Neural crest cell (in vitro differentiated cells): ENCODE data around the gene RNF144A. TPM values are rescaled to one million over a fixed set of nuclear protein-coding genes. Genes with fewer than 3 reads are reported as not detected.

Experiments used
- DNase-seq: peaks from one replicate; pipeline ENCODE4 v3.0.0; 2021; ENCODE audit warnings: low read depth, mixed read lengths, low spot score
- H3K27ac Mint-ChIP-seq: one replicate; pipeline ENCODE4 v1.8.0; 2021; ENCODE audit warnings: mild to moderate bottlenecking, mixed read lengths; ENCODE audit not compliant: unreplicated experiment
- H3K27me3 Mint-ChIP-seq: 2 replicates; pipeline ENCODE4 v1.8.0; 2021; ENCODE audit warnings: low read depth, mild to moderate bottlenecking, mixed read lengths
- H3K36me3 Mint-ChIP-seq: 2 replicates; pipeline ENCODE4 v1.8.0; 2021; ENCODE audit warnings: low read depth, mild to moderate bottlenecking, mixed read lengths
- H3K4me1 Mint-ChIP-seq: 2 replicates; pipeline ENCODE4 v1.8.0; 2021; ENCODE audit warnings: mixed read lengths
- H3K4me3 Mint-ChIP-seq: one replicate; pipeline ENCODE4 v1.8.0; 2021; ENCODE audit warnings: mild to moderate bottlenecking, mixed read lengths
- H3K9me3 Mint-ChIP-seq: 2 replicates; pipeline ENCODE4 v1.8.0; 2021; ENCODE audit warnings: mixed read lengths
- total RNA-seq: library from RNA; stranded (reverse); gene quantifications from 2 replicates; pipeline ENCODE4 v1.2.1, GENCODE V29; 2021
- TF ChIP-seq, protein P1 (sequence below): fragments of 200-600 bp; sonication (generic); conservative IDR thresholded peaks from 2 replicates; pipeline ENCODE4 v1.5.0; 2021; ENCODE audit warnings: antibody characterized with exemption, mild to moderate bottlenecking

Gene RNF144A
- total RNA-seq, 1 donor from 2014 or later, result 49.6 TPM

- Mint-ChIP-seq H3K36me3 (peaks cover 33% of the 10 kb centered on the region), H3K4me3 (no peak overlapping the region), H3K9me3 (peaks cover 5% of the 10 kb centered on the region), H3K27ac (peak overlapping the region; percentile 40), H3K27me3 (no peaks in the 10 kb centered on the region), H3K4me1 (peaks cover 36% of the 10 kb centered on the region)
- DNase-seq, result peak; percentile 71
- TF ChIP-seq, protein P1, sequence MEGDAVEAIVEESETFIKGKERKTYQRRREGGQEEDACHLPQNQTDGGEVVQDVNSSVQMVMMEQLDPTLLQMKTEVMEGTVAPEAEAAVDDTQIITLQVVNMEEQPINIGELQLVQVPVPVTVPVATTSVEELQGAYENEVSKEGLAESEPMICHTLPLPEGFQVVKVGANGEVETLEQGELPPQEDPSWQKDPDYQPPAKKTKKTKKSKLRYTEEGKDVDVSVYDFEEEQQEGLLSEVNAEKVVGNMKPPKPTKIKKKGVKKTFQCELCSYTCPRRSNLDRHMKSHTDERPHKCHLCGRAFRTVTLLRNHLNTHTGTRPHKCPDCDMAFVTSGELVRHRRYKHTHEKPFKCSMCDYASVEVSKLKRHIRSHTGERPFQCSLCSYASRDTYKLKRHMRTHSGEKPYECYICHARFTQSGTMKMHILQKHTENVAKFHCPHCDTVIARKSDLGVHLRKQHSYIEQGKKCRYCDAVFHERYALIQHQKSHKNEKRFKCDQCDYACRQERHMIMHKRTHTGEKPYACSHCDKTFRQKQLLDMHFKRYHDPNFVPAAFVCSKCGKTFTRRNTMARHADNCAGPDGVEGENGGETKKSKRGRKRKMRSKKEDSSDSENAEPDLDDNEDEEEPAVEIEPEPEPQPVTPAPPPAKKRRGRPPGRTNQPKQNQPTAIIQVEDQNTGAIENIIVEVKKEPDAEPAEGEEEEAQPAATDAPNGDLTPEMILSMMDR, result peak; percentile 80
Observed at GRCh38 chr2:7037340-7038333, 120.4 kb downstream of the RNF144A start.

DNA sequence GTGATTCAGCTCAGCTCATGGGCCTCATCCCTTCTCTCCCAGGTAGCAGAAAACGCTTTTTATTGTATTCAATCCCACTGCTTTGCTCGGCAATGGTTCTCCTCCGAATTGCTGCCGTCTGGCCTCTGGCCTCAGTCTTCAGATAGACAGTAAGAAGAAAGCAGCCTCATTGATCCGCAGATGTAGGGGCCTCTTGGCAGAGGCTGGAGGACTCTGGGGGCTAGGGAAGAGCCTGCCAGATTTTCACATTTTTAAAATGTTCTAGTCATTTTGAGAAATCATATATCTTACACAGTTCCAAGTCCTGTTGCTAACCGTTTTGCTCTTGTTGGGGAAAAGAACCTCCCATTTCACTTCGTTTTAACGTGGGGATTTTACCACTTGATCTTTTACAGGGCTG is 123.3 kb downstream of the RNF144A start:
- TF ChIP-seq, protein P1, result no peak
- DNase-seq, result no peak
- Mint-ChIP-seq H3K4me1 (peaks cover 34% of the 10 kb centered on the region), H3K9me3 (peaks cover 5% of the 10 kb centered on the region), H3K4me3 (peak overlapping the region; percentile 5), H3K27ac (peak overlapping the region; percentile 4), H3K27me3 (no peaks in the 10 kb centered on the region), H3K36me3 (peaks cover 39% of the 10 kb centered on the region)

- peaks cover 34% of the 10 kb centered on the region for H3K4me1 Mint-ChIP-seq
- no peak overlapping the region for H3K4me3 Mint-ChIP-seq
- no peak for DNase-seq
- H3K9me3 Mint-ChIP-seq, result peaks cover 5% of the 10 kb centered on the region
- H3K27me3 Mint-ChIP-seq, result no peaks in the 10 kb centered on the region
- peak overlapping the region; percentile 73 for H3K27ac Mint-ChIP-seq
- peaks cover 39% of the 10 kb centered on the region for H3K36me3 Mint-ChIP-seq
- TF ChIP-seq, protein P1, result no peak
Observed at GRCh38 chr2:7041421-7041820, 124.2 kb downstream of the RNF144A start.

DNA sequence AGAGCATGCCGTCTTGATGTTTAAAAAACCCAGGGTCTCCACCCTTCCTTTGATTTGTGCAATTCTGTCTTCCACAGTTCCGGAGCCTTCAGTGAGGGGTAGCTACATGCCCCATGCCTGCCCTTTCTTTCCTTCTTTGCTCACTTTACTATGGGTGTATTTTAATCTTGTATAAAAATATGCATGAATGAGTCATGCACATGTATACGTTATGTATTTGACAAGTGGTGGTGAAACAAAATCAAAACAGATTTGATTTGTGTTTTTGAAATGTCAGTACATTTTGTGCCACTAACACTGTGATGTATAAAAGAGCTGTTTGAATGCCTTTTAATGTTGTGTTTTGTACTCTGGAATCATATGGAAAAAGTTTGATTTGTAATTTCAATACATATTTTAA is 126.5 kb downstream of the RNF144A start:
- no peak overlapping the region for H3K27ac Mint-ChIP-seq
- peaks cover 5% of the 10 kb centered on the region for H3K9me3 Mint-ChIP-seq
- H3K36me3 Mint-ChIP-seq, result peaks cover 41% of the 10 kb centered on the region

DNA sequence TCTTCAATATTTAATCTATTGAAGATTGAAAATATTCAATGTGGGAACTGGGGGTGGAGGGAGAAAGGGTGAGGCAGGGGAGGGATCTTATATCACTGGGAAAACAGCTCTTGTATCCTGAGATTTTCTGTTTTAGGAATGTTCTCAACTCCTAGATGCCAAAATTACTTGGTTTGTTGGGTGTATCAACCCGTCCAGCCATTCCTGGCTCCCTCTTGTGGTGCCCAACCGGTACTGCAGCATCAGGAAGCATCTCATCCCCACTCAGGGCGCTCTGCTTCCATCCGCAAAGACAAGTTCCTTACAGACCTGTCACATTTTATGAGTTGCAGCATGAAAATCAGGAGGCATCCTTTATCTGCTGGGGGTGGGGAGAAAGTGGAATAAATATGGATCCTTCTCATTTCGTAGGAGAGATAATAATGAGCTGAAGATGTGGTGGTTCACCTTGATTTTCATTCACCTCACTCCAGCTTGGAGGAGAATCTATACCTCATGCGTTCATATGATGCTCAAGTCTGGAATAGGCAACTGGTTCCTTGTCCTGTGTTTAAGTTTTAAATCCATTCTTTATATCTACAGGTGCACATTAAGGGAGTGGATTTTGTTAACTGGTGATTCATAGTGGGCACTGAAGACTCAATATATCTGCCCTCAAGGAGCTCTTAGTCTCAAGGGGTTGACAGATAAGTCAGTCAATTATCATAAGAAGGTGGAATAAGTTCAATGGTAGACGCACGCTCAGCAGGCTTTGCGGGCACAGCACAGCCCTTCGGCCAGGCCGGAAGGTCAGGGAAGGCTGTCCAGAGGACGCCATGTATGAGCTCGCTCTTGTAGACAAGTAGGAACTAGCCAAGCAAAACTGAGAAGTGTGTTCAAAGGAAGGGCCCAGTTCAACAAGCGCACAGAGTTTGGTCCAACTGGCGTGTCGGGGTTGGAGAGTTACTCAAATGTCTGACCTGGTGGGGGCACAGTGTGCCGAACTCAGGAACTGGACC is 127.3 kb downstream of the RNF144A start:
- Mint-ChIP-seq H3K27ac (peak overlapping the region; percentile 6), H3K9me3 (no peaks in the 10 kb centered on the region), H3K36me3 (peaks cover 39% of the 10 kb centered on the region), H3K27me3 (no peaks in the 10 kb centered on the region), H3K4me3 (no peak overlapping the region), H3K4me1 (peaks cover 19% of the 10 kb centered on the region)
- TF ChIP-seq, protein P1, result peak; percentile 89
- DNase-seq, result peak; percentile 52

More for the DNA sequence above, 126.5 kb downstream of the RNF144A start:
- Mint-ChIP-seq H3K4me3 (no peak overlapping the region), H3K27me3 (no peaks in the 10 kb centered on the region), H3K4me1 (peaks cover 24% of the 10 kb centered on the region)
- DNase-seq, result no peak
- TF ChIP-seq, protein P1, result no peak
